ENCODE data around the gene ARID3A.
A peak's percentile ranks its signal among the peaks of the same experiment; 100 is the strongest.
"Not testable (repeated sequence)": the region's sequence is repeated elsewhere in the genome, so short reads cannot be mapped to it uniquely, and the experiment has no call there.

The ARID3A gene

DNA sequence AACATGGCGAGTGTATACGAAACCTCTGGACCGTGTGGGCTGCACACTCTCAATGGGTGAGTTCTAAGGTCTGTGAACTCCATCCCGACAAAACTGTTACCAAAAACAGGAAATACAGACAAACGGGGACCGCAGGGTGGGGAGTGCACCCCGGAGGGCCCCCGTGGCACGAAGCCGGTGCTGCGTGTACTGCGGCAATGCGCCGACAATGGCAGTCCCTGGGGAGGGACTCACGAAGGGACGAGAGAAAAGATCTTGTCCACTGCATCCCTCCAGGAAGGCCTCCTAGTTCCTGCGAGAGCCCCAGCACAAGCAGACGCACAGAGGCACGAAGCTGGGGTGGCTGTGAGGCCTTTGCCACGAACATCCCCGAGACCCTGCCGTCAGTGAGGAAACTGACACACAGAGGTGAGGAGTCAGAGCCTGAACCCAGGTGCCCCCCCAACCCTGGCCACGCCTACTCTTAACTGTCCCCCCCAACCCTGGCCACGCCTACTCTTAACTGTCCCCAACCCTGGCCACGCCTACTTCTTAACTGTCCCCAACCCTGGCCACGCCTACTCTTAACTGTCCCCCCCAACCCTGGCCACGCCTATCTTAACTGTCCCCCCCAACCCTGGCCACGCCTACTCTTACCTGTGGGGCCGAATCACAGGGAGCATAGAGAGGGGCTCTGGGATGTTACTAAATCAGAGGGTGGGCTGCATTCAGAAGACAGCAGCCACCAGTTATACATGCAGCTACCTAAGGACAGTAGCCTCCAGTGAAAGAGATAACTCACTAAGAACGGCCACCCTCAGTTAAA is 37.1 kb upstream of the ARID3A start:
- no peak for FAIRE-seq
- no peak for DNase-seq (ENCODE audit: insufficient read length, low spot score)

DNA sequence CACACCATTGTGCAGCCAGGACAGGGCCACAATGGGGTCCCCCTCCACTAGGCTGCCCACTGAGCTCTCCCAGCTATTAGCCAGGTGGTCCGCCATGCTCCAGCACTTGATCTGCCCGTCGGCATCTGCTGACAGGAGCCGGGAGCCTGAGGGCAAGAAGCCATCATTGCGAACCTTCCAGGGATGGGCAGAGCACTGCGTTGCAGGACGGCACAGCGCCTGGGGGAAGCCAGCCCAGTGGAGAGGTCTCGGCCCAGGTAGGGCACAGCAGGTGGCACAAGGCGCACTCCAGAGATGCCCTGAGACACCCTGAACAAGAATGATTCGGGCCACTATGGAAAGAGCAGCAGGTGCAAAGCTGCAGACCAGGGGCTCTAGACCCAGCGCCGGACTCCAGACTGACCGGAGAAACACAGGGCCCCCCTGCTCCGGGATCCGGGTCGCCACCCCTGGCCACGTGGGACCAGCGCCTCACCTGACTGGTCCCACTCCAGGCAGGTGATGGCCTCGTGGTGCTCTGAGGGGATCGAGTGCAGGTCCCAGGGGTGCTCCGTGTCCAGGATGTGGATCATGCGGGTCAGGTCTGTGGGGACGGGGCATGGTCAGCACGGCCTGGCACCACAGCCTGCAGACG is 36.1 kb upstream of the ARID3A start:
- no peak for FAIRE-seq
- DNase-seq (ENCODE audit: insufficient read length, low spot score), result no peak
- TF ChIP-seq, protein P1, sequence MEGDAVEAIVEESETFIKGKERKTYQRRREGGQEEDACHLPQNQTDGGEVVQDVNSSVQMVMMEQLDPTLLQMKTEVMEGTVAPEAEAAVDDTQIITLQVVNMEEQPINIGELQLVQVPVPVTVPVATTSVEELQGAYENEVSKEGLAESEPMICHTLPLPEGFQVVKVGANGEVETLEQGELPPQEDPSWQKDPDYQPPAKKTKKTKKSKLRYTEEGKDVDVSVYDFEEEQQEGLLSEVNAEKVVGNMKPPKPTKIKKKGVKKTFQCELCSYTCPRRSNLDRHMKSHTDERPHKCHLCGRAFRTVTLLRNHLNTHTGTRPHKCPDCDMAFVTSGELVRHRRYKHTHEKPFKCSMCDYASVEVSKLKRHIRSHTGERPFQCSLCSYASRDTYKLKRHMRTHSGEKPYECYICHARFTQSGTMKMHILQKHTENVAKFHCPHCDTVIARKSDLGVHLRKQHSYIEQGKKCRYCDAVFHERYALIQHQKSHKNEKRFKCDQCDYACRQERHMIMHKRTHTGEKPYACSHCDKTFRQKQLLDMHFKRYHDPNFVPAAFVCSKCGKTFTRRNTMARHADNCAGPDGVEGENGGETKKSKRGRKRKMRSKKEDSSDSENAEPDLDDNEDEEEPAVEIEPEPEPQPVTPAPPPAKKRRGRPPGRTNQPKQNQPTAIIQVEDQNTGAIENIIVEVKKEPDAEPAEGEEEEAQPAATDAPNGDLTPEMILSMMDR (IDR thresholded peaks at IDR 0.05; ENCODE audit: insufficient read depth, missing control alignments), result no peak

More for the DNA sequence above, 37.1 kb upstream of the ARID3A start:
- TF ChIP-seq, protein P1 (IDR thresholded peaks at IDR 0.05; ENCODE audit: insufficient read depth, missing control alignments), result no peak

DNA sequence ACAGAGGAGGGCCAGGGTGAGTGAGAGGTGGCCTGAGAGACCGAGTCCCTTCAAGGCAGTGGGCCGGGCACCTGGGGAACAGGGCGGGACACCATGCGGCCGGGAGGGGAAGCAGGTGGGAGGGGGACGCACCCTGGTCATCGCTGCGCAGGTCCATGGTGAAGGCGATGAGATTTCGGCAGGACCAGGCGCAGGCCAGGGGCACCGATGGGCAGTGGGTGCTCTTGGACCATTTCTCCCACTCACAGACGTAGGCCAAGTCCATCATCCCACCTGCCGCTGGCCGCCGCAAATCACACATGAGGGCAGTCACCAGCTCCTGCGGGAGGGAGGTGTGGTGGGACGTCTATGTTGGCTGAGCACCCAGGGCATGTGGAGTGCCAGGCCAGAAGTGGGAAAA is 35.0 kb upstream of the ARID3A start:
- TF ChIP-seq, protein P1 (IDR thresholded peaks at IDR 0.05; ENCODE audit: insufficient read depth, missing control alignments), result no peak
- FAIRE-seq, result no peak
- DNase-seq (ENCODE audit: insufficient read length, low spot score), result no peak

DNA sequence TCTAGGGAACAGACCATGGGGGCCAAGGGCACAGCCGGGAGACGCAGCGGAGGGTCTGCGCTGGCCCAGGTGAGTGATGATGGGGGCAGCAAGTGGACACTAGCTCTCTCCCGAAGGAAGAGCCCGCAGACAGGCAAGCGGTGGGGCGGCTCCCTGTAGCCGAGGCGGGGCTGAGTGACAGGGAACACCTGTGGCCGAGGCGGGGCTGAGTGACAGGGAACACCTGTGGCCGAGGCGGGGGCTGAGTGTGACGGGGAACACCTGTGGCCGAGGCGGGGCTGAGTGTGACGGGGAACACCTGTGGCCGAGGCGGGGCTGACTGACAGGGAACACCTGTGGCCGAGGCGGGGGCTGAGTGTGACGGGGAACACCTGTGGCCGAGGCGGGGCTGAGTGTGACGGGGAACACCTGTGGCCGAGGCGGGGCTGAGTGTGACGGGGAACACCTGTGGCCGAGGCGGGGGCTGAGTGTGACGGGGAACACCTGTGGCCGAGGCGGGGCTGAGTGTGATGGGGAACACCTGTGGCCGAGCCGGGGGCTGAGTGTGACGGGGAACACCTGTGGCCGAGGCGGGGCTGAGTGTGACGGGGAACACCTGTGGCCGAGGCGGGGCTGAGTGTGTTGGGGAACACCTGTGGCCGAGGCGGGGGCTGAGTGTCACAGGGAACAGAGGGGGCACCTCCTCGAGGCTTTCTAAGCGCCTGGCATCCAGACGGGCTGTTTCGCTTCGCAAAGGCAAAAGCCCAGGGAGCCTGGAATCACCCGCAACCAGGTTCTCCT is 34.2 kb upstream of the ARID3A start:
- not testable (repeated sequence) for DNase-seq (ENCODE audit: insufficient read length, low spot score); FAIRE-seq

DNA sequence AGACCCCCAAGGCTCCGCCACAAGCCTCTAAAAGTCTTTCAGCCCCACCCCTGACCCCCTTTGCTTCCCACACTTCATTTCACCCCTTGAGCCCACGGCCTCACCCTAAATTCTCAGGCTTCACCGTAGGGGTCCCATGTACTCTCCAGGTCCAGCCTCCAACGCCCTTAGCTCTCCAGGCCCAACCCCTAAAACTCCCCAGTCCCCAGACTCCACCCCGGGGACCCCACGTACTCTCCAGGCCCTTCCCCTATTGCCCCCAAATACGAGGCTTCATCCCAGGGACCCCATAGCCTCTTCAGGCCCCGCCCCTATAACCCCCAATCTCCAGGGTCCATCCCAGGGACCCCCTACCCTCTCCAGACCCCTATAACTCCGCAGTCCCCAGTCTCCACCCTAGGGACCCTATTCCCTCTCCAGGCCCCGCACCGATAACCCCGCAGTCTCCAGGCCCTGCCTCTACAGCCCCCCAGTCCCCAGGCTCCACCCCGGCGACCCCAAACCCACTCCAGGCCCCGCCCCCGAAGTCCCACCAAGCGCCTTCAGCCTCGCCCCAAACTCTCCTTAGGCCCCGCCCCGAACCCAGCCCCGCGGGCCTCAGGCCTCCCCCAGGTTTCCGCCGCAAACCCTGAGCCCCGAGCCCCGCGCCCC is 33.5 kb upstream of the ARID3A start:
- FAIRE-seq (no peak), DNase-seq (ENCODE audit: insufficient read length, low spot score) (no peak)
- TF ChIP-seq, protein P1 (IDR thresholded peaks at IDR 0.05; ENCODE audit: insufficient read depth, missing control alignments), result no peak

DNA sequence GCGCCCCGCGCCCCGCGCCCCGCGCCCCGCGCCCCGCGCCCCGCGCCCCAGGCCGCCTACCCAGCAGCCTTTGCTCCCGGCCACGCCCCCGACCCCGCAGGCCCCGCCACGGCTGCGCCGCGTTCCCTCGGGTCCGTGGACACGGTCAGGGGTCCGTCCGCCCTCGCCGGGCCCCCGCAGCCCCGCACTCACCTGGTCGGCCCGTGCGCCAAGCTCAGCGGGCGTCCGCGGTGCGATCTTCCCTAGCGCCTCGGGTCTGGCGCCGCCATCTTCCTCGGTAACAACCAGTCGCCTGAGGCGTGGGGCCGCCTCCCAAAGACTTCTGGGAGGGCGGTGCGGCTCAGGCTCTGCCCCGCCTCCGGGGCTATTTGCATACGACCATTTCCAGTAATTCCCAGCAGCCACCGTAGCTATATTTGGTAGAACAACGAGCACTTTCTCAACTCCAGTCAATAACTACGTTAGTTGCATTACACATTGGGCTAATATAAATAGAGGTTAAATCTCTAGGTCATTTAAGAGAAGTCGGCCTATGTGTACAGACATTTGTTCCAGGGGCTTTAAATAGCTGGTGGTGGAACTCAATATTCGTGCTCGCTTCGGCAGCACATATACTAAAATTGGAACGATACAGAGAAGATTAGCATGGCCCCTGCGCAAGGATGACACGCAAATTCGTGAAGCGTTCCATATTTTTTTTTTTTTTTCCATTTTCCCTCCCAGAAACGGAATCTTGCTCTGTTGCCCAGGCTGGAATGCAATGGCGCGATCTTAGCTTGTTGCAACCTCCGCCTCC is 32.7 kb upstream of the ARID3A start, which contains the start of the genes MED16 and RNU6-9:
Gene MED16 (minus strand): TSS at position 294 of the 796 bp plus-strand sequence. CDS start 2,056 bp downstream, outside the sequence.
Gene RNU6-9 (plus strand): TSS at position 591 of the 796 bp plus-strand sequence.
- FAIRE-seq (no peak), DNase-seq (ENCODE audit: insufficient read length, low spot score) (peak; percentile 98)

More for the DNA sequence above, 32.7 kb upstream of the ARID3A start, which contains the start of the genes MED16 and RNU6-9:
- TF ChIP-seq, protein P1 (IDR thresholded peaks at IDR 0.05; ENCODE audit: insufficient read depth, missing control alignments), result no peak
